Measurements from ENCODE around the gene PEX16.
"Not testable (repeated sequence)": the region's sequence is repeated elsewhere in the genome, so short reads cannot be mapped to it uniquely, and the experiment has no call there.

The PEX16 gene

GRCh38 chr11:45901626-45902025, 16.1 kb downstream of the PEX16 start:
- DNase-seq, result no peak
- Mint-ChIP-seq H3K9me3 (no peaks in the 10 kb centered on the region), H3K36me3 (ENCODE audit: low read depth) (no peaks in the 10 kb centered on the region), H3K27me3 (peaks cover 31% of the 10 kb centered on the region), H3K4me1 (ENCODE audit: low read depth) (peaks cover 11% of the 10 kb centered on the region), H3K27ac (no peak overlapping the region), H3K4me3 (no peak overlapping the region)

- Mint-ChIP-seq H3K4me1 (ENCODE audit: low read depth) (peaks cover 6% of the 10 kb centered on the region), H3K4me3 (peak overlapping the region; percentile 62), H3K27ac (no peak overlapping the region), H3K36me3 (ENCODE audit: low read depth) (no peaks in the 10 kb centered on the region), H3K9me3 (no peaks in the 10 kb centered on the region), H3K27me3 (peaks cover 35% of the 10 kb centered on the region)
- no peak for DNase-seq
Measured at GRCh38 chr11:45900916-45901617, 16.6 kb downstream of the PEX16 start.

GRCh38 chr11:45900175-45900800, 17.4 kb downstream of the PEX16 start:
- not testable (repeated sequence) for H3K36me3 Mint-ChIP-seq (ENCODE audit: low read depth); H3K9me3 Mint-ChIP-seq; H3K27ac Mint-ChIP-seq; H3K4me1 Mint-ChIP-seq (ENCODE audit: low read depth); DNase-seq
- peaks cover 41% of the 10 kb centered on the region for H3K27me3 Mint-ChIP-seq
- peak overlapping the region; percentile 62 for H3K4me3 Mint-ChIP-seq

GRCh38 chr11:45899448-45900174, 18.1 kb downstream of the PEX16 start:
- no peak overlapping the region for H3K27ac Mint-ChIP-seq
- DNase-seq, result peak; percentile 78
- peaks cover 6% of the 10 kb centered on the region for H3K4me1 Mint-ChIP-seq (ENCODE audit: low read depth)
- peaks cover 47% of the 10 kb centered on the region for H3K27me3 Mint-ChIP-seq
- peak overlapping the region; percentile 61 for H3K4me3 Mint-ChIP-seq
- no peaks in the 10 kb centered on the region for H3K36me3 Mint-ChIP-seq (ENCODE audit: low read depth)
- H3K9me3 Mint-ChIP-seq, result no peaks in the 10 kb centered on the region

- H3K36me3 Mint-ChIP-seq (ENCODE audit: low read depth), result no peaks in the 10 kb centered on the region
- no peaks in the 10 kb centered on the region for H3K9me3 Mint-ChIP-seq
- peaks cover 52% of the 10 kb centered on the region for H3K27me3 Mint-ChIP-seq
- H3K27ac Mint-ChIP-seq, result no peak overlapping the region
- peaks cover 6% of the 10 kb centered on the region for H3K4me1 Mint-ChIP-seq (ENCODE audit: low read depth)
- no peak for DNase-seq
- peak overlapping the region; percentile 61 for H3K4me3 Mint-ChIP-seq
Measured at GRCh38 chr11:45899086-45899447, 18.6 kb downstream of the PEX16 start.

GRCh38 chr11:45897556-45897955, 20.1 kb downstream of the PEX16 start:
- H3K27ac Mint-ChIP-seq, result no peak overlapping the region
- DNase-seq, result no peak
- no peaks in the 10 kb centered on the region for H3K9me3 Mint-ChIP-seq
- no peak overlapping the region for H3K4me3 Mint-ChIP-seq
- no peaks in the 10 kb centered on the region for H3K36me3 Mint-ChIP-seq (ENCODE audit: low read depth)
- peaks cover 6% of the 10 kb centered on the region for H3K4me1 Mint-ChIP-seq (ENCODE audit: low read depth)
- H3K27me3 Mint-ChIP-seq, result peaks cover 57% of the 10 kb centered on the region

- H3K27me3 Mint-ChIP-seq, result peaks cover 57% of the 10 kb centered on the region
- no peaks in the 10 kb centered on the region for H3K9me3 Mint-ChIP-seq
- no peaks in the 10 kb centered on the region for H3K36me3 Mint-ChIP-seq (ENCODE audit: low read depth)
- H3K27ac Mint-ChIP-seq, result no peak overlapping the region
- peaks cover 6% of the 10 kb centered on the region for H3K4me1 Mint-ChIP-seq (ENCODE audit: low read depth)
- DNase-seq, result no peak
- no peak overlapping the region for H3K4me3 Mint-ChIP-seq
Measured at GRCh38 chr11:45896422-45896984, 21.2 kb downstream of the PEX16 start.

GRCh38 chr11:45895553-45896259, 22.0 kb downstream of the PEX16 start:
- Mint-ChIP-seq H3K27me3 (peaks cover 51% of the 10 kb centered on the region), H3K36me3 (ENCODE audit: low read depth) (no peaks in the 10 kb centered on the region), H3K4me3 (no peak overlapping the region), H3K27ac (no peak overlapping the region), H3K4me1 (ENCODE audit: low read depth) (peaks cover 6% of the 10 kb centered on the region), H3K9me3 (no peaks in the 10 kb centered on the region)
- no peak for DNase-seq

- H3K9me3 Mint-ChIP-seq, result no peaks in the 10 kb centered on the region
- DNase-seq, result no peak
- no peak overlapping the region for H3K27ac Mint-ChIP-seq
- H3K4me3 Mint-ChIP-seq, result no peak overlapping the region
- peaks cover 2% of the 10 kb centered on the region for H3K4me1 Mint-ChIP-seq (ENCODE audit: low read depth)
- no peaks in the 10 kb centered on the region for H3K36me3 Mint-ChIP-seq (ENCODE audit: low read depth)
- peaks cover 47% of the 10 kb centered on the region for H3K27me3 Mint-ChIP-seq
Measured at GRCh38 chr11:45894555-45895247, 23.0 kb downstream of the PEX16 start.

GRCh38 chr11:45892856-45893255, 24.8 kb downstream of the PEX16 start:
- Mint-ChIP-seq H3K27ac (no peak overlapping the region), H3K4me3 (no peak overlapping the region), H3K4me1 (ENCODE audit: low read depth) (no peaks in the 10 kb centered on the region), H3K27me3 (peaks cover 35% of the 10 kb centered on the region), H3K36me3 (ENCODE audit: low read depth) (no peaks in the 10 kb centered on the region), H3K9me3 (no peaks in the 10 kb centered on the region)
- no peak for DNase-seq

- Mint-ChIP-seq H3K27ac (no peak overlapping the region), H3K36me3 (ENCODE audit: low read depth) (no peaks in the 10 kb centered on the region), H3K4me1 (ENCODE audit: low read depth) (no peaks in the 10 kb centered on the region), H3K27me3 (peaks cover 21% of the 10 kb centered on the region), H3K4me3 (no peak overlapping the region), H3K9me3 (no peaks in the 10 kb centered on the region)
- no peak for DNase-seq
Measured at GRCh38 chr11:45890886-45891550, 26.7 kb downstream of the PEX16 start.

- no peak overlapping the region for H3K27ac Mint-ChIP-seq
- no peak for DNase-seq
- peaks cover 4% of the 10 kb centered on the region for H3K4me1 Mint-ChIP-seq (ENCODE audit: low read depth)
- H3K4me3 Mint-ChIP-seq, result no peak overlapping the region
- H3K9me3 Mint-ChIP-seq, result no peaks in the 10 kb centered on the region
- H3K27me3 Mint-ChIP-seq, result peaks cover 13% of the 10 kb centered on the region
- no peaks in the 10 kb centered on the region for H3K36me3 Mint-ChIP-seq (ENCODE audit: low read depth)
Measured at GRCh38 chr11:45889966-45890365, 27.7 kb downstream of the PEX16 start.

- H3K36me3 Mint-ChIP-seq (ENCODE audit: low read depth), result no peaks in the 10 kb centered on the region
- DNase-seq, result no peak
- peaks cover 9% of the 10 kb centered on the region for H3K27me3 Mint-ChIP-seq
- no peaks in the 10 kb centered on the region for H3K9me3 Mint-ChIP-seq
- H3K27ac Mint-ChIP-seq, result no peak overlapping the region
- peaks cover 8% of the 10 kb centered on the region for H3K4me1 Mint-ChIP-seq (ENCODE audit: low read depth)
- H3K4me3 Mint-ChIP-seq, result no peak overlapping the region
Measured at GRCh38 chr11:45889555-45889954, 28.1 kb downstream of the PEX16 start.

Data from activated T-cell treated with anti-CD3 and anti-CD28 coated beads, Interleukin-2, amount 50 U/mL, for 24 hours (primary cell).